HEK293 (cell line): ENCODE data around the gene LIMS4.
"Not testable (repeated sequence)": the region's sequence is repeated elsewhere in the genome, so short reads cannot be mapped to it uniquely, and the experiment has no call there.

Experiments used
- CTCF ChIA-PET: fragments of 350-600 bp; formaldehyde crosslinking; extraction: SDS; loops from one replicate; lab custom pipeline; 2021; ENCODE audit warnings: antibody characterized with exemption; lab: Yijun Ruan, JAX
- POLR2A ChIA-PET: fragments of 300-600 bp; formaldehyde crosslinking; extraction: SDS; loops from one replicate; lab custom pipeline; 2020; ENCODE audit warnings: antibody characterized with exemption, inconsistent platforms; lab: Yijun Ruan, JAX
- H3K27ac ChIP-seq: fragments of 200-500 bp; sonication (Bioruptor generic); 2 replicates; pipeline ENCODE4 v1.5.1; 2014; ENCODE audit warnings: low read depth, low read length, control low read depth, inconsistent platforms; ENCODE audit errors: extremely low read depth
- H3K36me3 ChIP-seq, 2 experiments: fragments of 200-500 bp in 1 of 2; sonication (Bioruptor generic) in 1 of 2; 1 replicate in 1 of 2; 2 replicates in 1 of 2; pipeline ENCODE4 v1.5.1; 2014 to 2017; ENCODE audit warnings: inconsistent platforms in 2 of 2, low read length in 2 of 2; ENCODE audit not compliant: control insufficient read depth in 2 of 2, insufficient read depth in 1 of 2
- H3K4me1 ChIP-seq: fragments of 200-500 bp; sonication (Bioruptor generic); 2 replicates; pipeline ENCODE4 v1.5.1; 2014; ENCODE audit warnings: mild to moderate bottlenecking, low read length, inconsistent platforms; ENCODE audit not compliant: control insufficient read depth, insufficient read depth
- H3K4me3 ChIP-seq: 2 replicates; pipeline ENCODE4 v1.5.1; 2011; ENCODE audit warnings: low read depth, mild to moderate bottlenecking, control low read depth, low read length, moderate library complexity
- H3K9me3 ChIP-seq: fragments of 200-500 bp; sonication (Bioruptor generic); 2 replicates; pipeline ENCODE4 v1.5.1; 2014; ENCODE audit warnings: low read depth, low read length, inconsistent platforms; ENCODE audit not compliant: control insufficient read depth, insufficient read depth

Gene LIMS4, protein sequence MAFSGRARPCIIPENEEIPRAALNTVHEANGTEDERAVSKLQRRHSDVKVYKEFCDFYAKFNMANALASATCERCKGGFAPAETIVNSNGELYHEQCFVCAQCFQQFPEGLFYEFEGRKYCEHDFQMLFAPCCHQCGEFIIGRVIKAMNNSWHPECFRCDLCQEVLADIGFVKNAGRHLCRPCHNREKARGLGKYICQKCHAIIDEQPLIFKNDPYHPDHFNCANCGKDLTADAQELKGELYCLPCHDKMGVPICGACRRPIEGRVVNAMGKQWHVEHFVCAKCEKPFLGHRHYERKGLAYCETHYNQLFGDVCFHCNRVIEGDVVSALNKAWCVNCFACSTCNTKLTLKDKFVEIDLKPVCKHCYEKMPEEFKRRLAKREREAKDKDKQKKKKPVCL

DNA sequence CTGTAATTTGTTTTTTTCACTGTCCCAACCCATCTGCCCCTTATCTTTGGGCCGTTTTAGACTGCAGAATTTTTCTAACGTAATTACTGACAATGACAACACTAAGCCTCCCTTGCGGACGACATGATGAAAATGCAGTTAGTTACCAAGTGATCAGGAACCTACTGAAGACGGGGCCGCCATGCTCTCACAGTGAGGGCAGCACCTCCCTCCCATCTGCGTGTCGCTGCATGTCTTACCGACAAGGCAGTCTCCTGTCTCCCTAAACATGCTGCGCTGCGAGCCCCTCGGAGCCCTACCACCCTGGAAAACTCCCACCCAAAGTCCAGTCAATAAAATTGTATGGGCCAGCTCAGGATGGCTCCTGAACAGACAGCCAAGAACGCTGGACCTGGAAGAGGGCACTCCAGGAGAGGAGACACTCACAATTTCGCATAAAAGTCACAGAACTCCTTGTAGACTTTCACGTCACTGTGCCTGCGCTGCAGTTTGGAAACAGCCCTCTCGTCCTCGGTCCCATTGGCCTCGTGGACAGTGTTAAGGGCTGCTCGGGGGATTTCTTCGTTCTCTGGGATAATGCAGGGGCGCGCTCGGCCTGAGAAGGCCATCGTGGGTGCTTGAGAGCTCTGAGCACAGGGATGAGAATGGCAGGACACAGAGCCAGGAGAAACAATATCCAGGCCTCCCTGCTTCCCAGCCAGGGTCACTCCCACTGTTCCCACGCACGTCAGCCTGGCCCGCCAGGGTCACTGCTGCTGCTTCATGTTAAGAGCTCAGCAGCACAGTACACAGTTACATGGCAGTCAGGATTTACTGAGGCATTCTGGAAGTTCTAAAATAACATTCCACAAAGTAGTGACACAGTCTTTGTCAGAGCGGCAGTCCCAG is at the start of gene LIMS4:
Gene LIMS4, minus strand, starts transcription at position 646 of the 888 bp plus-strand sequence. Its CDS starts 38 bp downstream, at position 608.
- H3K9me3 ChIP-seq, H3K4me1 ChIP-seq, POLR2A ChIA-PET: not testable (repeated sequence)

DNA sequence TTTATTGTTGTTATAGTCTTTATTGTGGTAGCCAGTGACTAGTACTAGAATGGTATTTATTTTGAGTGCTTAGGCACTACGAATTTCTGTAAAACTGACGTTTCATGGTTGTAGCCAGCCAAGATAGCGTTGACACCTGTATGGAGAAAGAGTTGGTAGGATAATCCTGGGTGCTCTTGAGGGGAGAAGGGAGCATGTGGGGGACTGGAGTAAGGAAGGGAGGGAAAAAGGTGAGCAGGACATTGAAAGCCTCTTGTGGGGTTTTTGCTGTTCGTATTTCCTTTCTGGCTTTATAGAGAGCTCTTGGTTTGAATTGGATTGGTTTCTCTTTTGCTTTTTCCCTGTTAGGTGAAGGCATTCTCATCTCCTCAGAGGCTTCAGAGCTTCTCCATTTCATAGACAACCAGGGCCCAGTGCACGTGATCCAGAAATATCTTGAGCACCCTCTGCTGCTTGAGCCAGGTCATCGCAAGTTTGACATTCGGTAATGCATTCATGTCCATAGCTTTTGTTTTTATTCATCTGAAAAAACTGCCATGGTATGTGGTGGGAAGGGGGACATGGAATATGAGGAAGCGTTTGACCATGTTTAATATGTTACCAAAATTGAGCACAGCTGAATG is 27.2 kb upstream of the LIMS4 start:
- H3K36me3 ChIP-seq, H3K4me3 ChIP-seq, H3K4me1 ChIP-seq, H3K27ac ChIP-seq, H3K9me3 ChIP-seq, POLR2A ChIA-PET, CTCF ChIA-PET: not testable (repeated sequence)

More for the DNA sequence above, at the start of gene LIMS4:
- CTCF ChIA-PET, H3K4me3 ChIP-seq, H3K27ac ChIP-seq, H3K36me3 ChIP-seq: not testable (repeated sequence)

DNA sequence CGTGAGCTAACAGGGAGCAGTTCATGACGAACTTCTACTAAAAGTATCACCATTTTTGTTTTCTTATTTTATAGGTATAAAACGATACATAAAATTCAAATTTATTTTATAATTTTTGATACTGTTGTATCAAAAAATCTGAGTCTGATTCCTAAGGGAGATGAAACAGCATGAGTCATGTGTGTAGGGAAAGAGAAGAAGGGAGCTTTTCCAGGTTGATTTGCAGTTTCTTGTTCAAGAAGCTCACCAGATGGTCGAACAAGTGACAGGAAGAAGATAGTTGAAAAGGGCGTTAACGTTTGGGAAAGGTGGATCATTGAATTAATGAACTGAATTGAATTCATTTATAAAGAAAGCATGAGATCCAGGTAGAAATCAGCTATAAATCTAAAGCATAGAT is 23.4 kb upstream of the LIMS4 start:
- CTCF ChIA-PET, H3K4me1 ChIP-seq, POLR2A ChIA-PET, H3K36me3 ChIP-seq, H3K4me3 ChIP-seq, H3K9me3 ChIP-seq, H3K27ac ChIP-seq: not testable (repeated sequence)

DNA sequence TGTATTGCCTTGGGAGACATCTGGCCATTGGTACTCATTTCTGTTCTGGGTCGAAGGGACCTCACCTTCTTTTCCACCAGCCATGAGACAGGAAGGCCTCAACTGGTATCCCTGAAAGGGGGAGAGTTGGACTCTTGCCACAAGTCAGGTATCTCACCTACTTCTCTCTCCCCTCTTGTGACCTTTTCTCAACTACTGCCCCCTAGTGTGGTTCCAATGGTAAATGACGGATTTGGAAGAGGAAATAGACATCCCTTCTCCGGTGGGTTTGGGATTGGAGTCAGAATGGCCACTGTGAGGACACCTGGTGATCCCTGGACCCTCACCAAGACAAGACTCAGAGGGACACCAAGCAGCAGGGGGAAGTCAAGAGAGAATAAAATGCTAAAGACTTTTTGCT is 21.9 kb upstream of the LIMS4 start:
- H3K4me3 ChIP-seq, POLR2A ChIA-PET, H3K27ac ChIP-seq, H3K4me1 ChIP-seq, H3K9me3 ChIP-seq, CTCF ChIA-PET, H3K36me3 ChIP-seq: not testable (repeated sequence)

DNA sequence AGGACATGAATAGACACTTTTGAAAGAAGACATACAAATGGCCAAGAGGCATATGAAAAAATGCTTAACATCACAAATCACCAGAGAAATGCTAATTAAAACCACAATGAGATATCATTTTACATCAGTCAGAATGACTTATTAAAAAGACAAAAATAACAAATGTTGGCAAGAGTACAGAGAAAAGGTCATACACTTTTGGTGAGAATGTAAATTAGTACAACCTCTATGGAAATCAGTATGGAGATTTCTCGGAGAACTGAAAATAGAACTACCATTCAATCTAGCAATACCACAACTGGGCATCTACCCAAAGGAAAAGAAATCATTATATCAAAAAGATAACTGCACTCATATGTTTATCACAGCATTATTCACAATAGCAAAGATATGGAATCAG is 16.4 kb upstream of the LIMS4 start:
- CTCF ChIA-PET, H3K27ac ChIP-seq, H3K36me3 ChIP-seq, H3K4me3 ChIP-seq, H3K9me3 ChIP-seq, H3K4me1 ChIP-seq, POLR2A ChIA-PET: not testable (repeated sequence)

DNA sequence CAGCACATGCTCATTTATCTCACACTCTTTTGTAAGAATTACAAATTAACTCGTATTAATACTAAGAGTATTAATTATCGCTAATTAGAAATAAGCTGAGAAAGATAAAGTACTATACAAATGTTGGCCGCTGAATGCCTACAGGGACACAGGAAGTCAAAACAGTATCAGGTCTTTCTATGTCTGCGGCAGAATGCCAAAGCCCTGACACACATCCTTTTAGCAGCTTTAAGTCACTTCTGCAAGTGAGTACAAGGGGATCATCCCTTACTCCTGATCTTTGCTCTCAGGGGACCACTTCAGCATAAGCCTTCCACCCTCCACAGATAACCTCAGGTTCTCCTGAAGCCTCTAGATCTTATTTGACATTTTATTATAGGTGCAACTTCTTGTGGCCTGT is 10.1 kb upstream of the LIMS4 start:
- POLR2A ChIA-PET, H3K9me3 ChIP-seq, H3K36me3 ChIP-seq, H3K4me1 ChIP-seq, CTCF ChIA-PET, H3K27ac ChIP-seq, H3K4me3 ChIP-seq: not testable (repeated sequence)

DNA sequence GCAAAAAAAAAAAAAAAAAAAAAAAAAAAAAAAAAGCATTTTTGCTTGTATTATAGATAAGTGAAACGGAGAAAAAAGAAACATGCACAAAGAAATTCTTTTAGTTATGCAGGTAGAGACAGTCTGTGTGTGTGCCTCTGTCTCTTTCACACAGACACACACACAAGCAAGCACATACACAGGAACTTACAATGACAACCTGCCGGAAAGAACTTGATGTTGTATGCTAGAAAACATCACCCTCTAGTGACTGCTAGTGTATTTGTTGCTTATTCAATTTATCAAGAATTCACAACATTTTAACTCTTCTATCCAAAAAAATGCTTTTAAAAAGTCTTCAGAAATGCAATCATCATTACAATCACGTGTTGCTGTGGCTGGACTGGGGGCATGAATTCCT is 8.6 kb upstream of the LIMS4 start:
- H3K27ac ChIP-seq, POLR2A ChIA-PET, CTCF ChIA-PET, H3K36me3 ChIP-seq, H3K9me3 ChIP-seq, H3K4me1 ChIP-seq, H3K4me3 ChIP-seq: not testable (repeated sequence)

DNA sequence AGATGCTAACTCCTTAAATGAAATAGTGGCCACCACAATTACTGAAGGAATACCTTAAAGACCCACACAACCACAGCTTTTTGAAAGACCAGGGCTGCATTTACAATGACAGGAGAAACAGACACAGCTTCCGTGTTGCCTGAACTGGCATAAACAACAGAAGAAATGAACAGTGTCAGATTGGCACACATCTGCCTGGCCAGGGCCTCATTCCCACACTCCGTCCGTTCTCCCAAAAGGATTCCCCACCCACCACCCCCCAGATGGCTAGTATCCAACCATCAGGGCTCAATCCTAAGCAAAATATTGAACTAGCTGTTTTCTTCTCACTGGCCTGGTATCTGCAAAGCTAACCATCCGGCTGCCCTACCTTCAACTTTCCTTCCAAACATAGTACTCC is 7.5 kb upstream of the LIMS4 start:
- H3K36me3 ChIP-seq, H3K27ac ChIP-seq, H3K4me1 ChIP-seq, H3K4me3 ChIP-seq, CTCF ChIA-PET, H3K9me3 ChIP-seq, POLR2A ChIA-PET: not testable (repeated sequence)

DNA sequence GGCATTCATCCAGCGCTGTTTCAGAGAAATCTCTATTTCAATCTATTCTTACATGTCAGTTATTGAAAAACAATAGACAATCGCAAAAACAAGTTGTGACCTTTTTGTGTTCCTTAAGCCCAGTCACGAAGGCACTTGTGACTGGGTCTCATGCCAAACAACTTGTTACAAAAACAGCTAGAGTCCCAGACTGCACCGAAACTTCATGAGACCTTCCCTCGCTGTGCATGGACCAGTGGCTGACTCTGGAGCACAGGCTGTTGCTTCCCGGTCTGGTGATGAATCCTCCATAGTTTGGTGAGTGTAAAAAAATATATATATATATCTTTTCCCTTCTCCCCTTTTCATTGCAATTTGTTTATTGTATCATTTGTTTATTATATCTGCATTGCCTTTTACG is 4.8 kb upstream of the LIMS4 start:
- H3K4me1 ChIP-seq, H3K9me3 ChIP-seq, H3K36me3 ChIP-seq, H3K4me3 ChIP-seq, POLR2A ChIA-PET, CTCF ChIA-PET, H3K27ac ChIP-seq: not testable (repeated sequence)

DNA sequence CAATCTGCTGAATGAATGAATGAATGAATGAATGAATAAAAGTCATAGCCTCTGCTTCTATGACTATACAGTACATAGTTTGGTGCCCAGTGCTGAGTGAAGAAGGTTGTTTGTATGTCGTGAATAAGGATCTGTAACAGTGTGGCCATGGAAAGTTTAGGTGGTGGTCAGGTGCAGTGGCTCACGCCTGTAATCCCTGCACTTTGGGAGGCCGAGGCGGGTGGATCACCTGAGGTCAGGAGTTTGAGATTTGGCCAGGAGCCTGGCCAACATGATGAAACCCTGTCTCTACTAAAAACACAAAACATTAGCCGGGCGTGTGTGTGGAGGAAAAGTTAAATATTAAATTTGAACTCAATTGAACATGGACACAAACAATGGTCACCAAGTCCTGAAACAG is 4.3 kb upstream of the LIMS4 start:
- CTCF ChIA-PET, H3K4me1 ChIP-seq, H3K4me3 ChIP-seq, H3K36me3 ChIP-seq, H3K9me3 ChIP-seq, H3K27ac ChIP-seq, POLR2A ChIA-PET: not testable (repeated sequence)
